Bronchial epithelial cell (primary cell): Measurements from ENCODE around the gene GRM8. TPM values are rescaled to one million over a fixed set of nuclear protein-coding genes. Genes with fewer than 3 reads are reported as not detected.

Experiments
- DNase-seq: peaks from one replicate; pipeline ENCODE4 v3.0.0-alpha.2; 2010; ENCODE audit warnings: low read depth
- FAIRE-seq: peaks from 2 replicates; lab custom pipeline; 2011; peaks lifted over from hg19 to GRCh38; lab: Jason Lieb, UNC
- H3K27me3 ChIP-seq: 2 replicates; pipeline ENCODE4 v1.5.1; 2011; ENCODE audit warnings: low read length; ENCODE audit not compliant: control insufficient read depth, insufficient read depth
- H3K36me3 ChIP-seq: 2 replicates; pipeline ENCODE4 v1.5.1; 2011; ENCODE audit warnings: low read length; ENCODE audit not compliant: control insufficient read depth, insufficient read depth
- H3K4me3 ChIP-seq: 2 replicates; pipeline ENCODE4 v1.5.1; 2011; ENCODE audit warnings: mild to moderate bottlenecking, low read depth, low read length, control low read depth
- CTCF ChIP-seq: IDR thresholded peaks from 2 replicates; pipeline ENCODE4 v1.5.1; 2011; ENCODE audit warnings: mild to moderate bottlenecking, moderate library complexity, low read length, control low read depth, inconsistent platforms; ENCODE audit not compliant: insufficient read depth, severe bottlenecking
- total RNA-seq: library from RNA; depleted of rRNA; stranded (reverse); fragments of >200 nt; gene quantifications from 2 replicates; pipeline ENCODE4 v1.2.1, GENCODE V29; 2014

GRM8 gene
- total RNA-seq, 1 donor from 2014 or later = not detected

- FAIRE-seq (no peak), DNase-seq (peak; percentile 0)
- H3K36me3 ChIP-seq = no peaks in the 10 kb centered on the region
- no peak for TF ChIP-seq CTCF
- H3K4me3 ChIP-seq = no peak overlapping the region
- no peaks in the 10 kb centered on the region for H3K27me3 ChIP-seq
Observed at GRCh38 chr7:126426652-126427051, 826.1 kb downstream of the GRM8 start.

- Histone ChIP-seq H3K27me3 (no peaks in the 10 kb centered on the region), H3K4me3 (no peak overlapping the region), H3K36me3 (no peaks in the 10 kb centered on the region)
- DNase-seq (no peak), FAIRE-seq (no peak)
- TF ChIP-seq CTCF = no peak
Observed at GRCh38 chr7:126424985-126425384, 827.8 kb downstream of the GRM8 start.

GRCh38 chr7:126419047-126419446 lies 833.7 kb downstream of the GRM8 start:
- DNase-seq = no peak
- no peak for TF ChIP-seq CTCF
- Histone ChIP-seq H3K27me3 (no peaks in the 10 kb centered on the region), H3K36me3 (no peaks in the 10 kb centered on the region), H3K4me3 (no peak overlapping the region)
- no peak for FAIRE-seq

- no peak for TF ChIP-seq CTCF
- no peak overlapping the region for H3K4me3 ChIP-seq
Observed at GRCh38 chr7:126411821-126412383, 840.8 kb downstream of the GRM8 start.

GRCh38 chr7:126411032-126411820 lies 841.5 kb downstream of the GRM8 start:
- no peak for TF ChIP-seq CTCF
- Histone ChIP-seq H3K4me3 (no peak overlapping the region), H3K27me3 (no peaks in the 10 kb centered on the region), H3K36me3 (no peaks in the 10 kb centered on the region)
- DNase-seq (no peak), FAIRE-seq (no peak)

More at GRCh38 chr7:126411821-126412383, 840.8 kb downstream of the GRM8 start:
- FAIRE-seq = no peak
- Histone ChIP-seq H3K27me3 (no peaks in the 10 kb centered on the region), H3K36me3 (no peaks in the 10 kb centered on the region)
- no peak for DNase-seq
